Nephron (organoid): Measurements from ENCODE around the gene FAM131A.

Experiments
- H3K27ac Mint-ChIP-seq, 3 experiments: 2 replicates each; pipeline ENCODE4 v1.8.0; 2020; ENCODE audit warnings: mixed read lengths in 3 of 3, mild to moderate bottlenecking in 2 of 3, moderate library complexity in 1 of 3
- H3K27me3 Mint-ChIP-seq: 2 replicates; pipeline ENCODE4 v1.8.0; 2021; ENCODE audit warnings: low read depth, mild to moderate bottlenecking, moderate library complexity, mixed read lengths
- H3K36me3 Mint-ChIP-seq: 2 replicates; pipeline ENCODE4 v1.8.0; 2020; ENCODE audit warnings: low read depth, mixed read lengths
- H3K4me1 Mint-ChIP-seq: 2 replicates; pipeline ENCODE4 v1.8.0; 2020; ENCODE audit warnings: mixed read lengths
- H3K4me3 Mint-ChIP-seq, 3 experiments: 2 replicates each; pipeline ENCODE4 v1.8.0; 2020; ENCODE audit warnings: mild to moderate bottlenecking in 3 of 3, mixed read lengths in 3 of 3, moderate library complexity in 2 of 3
- H3K9me3 Mint-ChIP-seq: 2 replicates; pipeline ENCODE4 v1.8.0; 2020; ENCODE audit warnings: mixed read lengths
- TF ChIP-seq, protein P1 (sequence below), 3 experiments: fragments of 200-600 bp; sonication (generic); IDR thresholded peaks; one replicate each; pipeline ENCODE4 v1.5.0; 2021; ENCODE audit warnings: antibody characterized with exemption in 3 of 3; ENCODE audit not compliant: unreplicated experiment in 3 of 3

Gene FAM131A

DNA sequence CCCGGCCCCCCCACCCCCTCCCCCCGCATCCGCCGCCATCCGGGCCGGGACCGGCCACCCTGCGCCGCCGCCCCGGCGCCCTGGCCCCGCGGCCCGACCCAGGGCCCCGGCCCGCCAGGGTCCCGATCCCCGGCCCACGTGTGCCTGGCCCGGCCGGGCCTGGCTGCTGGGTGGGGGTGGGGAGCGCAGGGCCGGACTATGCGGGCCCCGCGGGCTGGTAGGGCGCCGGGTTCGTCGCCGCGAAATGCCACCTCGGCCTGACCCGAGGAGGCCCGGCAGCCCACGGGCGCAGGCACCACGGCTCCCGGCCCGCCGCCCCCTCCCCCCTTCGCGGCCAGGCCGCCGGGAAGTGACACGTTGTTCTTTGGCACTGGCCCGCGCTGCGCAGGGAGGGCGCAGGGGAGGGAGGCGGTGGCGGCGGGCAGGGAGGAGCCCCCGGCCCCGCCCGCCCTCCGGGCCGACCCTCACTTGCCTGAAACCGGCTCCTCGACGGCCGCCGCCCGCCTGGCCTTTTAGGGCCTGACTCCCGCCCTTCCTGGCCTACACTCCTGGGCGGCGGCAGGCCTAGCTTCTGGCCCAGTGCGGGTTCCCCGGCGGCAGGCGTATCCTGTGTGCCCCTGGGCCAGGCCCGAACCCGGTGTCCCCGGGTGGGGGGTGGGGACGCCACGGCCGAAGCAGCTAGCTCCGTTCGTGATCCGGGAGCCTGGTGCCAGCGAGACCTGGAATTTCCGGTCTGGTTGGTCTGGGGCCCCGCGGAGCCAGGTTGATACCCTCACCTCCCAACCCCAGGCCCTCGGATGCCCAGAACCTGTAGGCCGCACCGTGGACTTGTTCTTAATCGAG is 22.5 kb upstream of the FAM131A start:
- TF ChIP-seq, protein P1, sequence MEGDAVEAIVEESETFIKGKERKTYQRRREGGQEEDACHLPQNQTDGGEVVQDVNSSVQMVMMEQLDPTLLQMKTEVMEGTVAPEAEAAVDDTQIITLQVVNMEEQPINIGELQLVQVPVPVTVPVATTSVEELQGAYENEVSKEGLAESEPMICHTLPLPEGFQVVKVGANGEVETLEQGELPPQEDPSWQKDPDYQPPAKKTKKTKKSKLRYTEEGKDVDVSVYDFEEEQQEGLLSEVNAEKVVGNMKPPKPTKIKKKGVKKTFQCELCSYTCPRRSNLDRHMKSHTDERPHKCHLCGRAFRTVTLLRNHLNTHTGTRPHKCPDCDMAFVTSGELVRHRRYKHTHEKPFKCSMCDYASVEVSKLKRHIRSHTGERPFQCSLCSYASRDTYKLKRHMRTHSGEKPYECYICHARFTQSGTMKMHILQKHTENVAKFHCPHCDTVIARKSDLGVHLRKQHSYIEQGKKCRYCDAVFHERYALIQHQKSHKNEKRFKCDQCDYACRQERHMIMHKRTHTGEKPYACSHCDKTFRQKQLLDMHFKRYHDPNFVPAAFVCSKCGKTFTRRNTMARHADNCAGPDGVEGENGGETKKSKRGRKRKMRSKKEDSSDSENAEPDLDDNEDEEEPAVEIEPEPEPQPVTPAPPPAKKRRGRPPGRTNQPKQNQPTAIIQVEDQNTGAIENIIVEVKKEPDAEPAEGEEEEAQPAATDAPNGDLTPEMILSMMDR (IDR thresholded peaks at IDR 0.05; ENCODE audit: unreplicated experiment in 3 of 3), result no peak
- H3K27ac Mint-ChIP-seq, result peak overlapping the region; percentile 75 to 95 (median 90)
- H3K9me3 Mint-ChIP-seq, result no peaks in the 10 kb centered on the region
- no peaks in the 10 kb centered on the region for H3K27me3 Mint-ChIP-seq
- H3K4me1 Mint-ChIP-seq, result peaks cover 27% of the 10 kb centered on the region
- H3K4me3 Mint-ChIP-seq, result peak overlapping the region; percentile 89 to 93 (median 90)
- peaks cover 26% of the 10 kb centered on the region for H3K36me3 Mint-ChIP-seq

DNA sequence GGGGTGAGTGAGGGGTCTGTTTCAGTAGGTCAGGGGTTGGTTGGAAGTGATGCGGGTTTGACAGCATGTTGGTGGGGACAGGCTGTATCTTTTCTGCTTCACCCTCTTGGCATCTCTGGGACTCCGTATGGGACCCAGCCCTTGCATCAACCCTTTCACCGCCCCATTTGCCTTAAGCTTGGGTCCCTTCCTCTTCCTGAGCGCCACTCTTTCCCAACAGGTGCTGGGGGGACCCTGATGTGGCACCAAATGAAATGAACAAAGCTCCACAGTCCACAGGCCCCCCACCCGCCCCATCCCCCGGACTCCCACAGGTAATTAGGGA is 21.9 kb upstream of the FAM131A start:
- H3K4me1 Mint-ChIP-seq, result peaks cover 27% of the 10 kb centered on the region
- H3K27ac Mint-ChIP-seq, result peak overlapping the region; percentile 75 to 95 (median 90)
- peaks cover 26% of the 10 kb centered on the region for H3K36me3 Mint-ChIP-seq
- H3K27me3 Mint-ChIP-seq, result no peaks in the 10 kb centered on the region
- H3K4me3 Mint-ChIP-seq, result peak overlapping the region; percentile 87 to 90 (median 89)
- no peaks in the 10 kb centered on the region for H3K9me3 Mint-ChIP-seq
- TF ChIP-seq, protein P1 (IDR thresholded peaks at IDR 0.05; ENCODE audit: unreplicated experiment in 3 of 3), result no peak

DNA sequence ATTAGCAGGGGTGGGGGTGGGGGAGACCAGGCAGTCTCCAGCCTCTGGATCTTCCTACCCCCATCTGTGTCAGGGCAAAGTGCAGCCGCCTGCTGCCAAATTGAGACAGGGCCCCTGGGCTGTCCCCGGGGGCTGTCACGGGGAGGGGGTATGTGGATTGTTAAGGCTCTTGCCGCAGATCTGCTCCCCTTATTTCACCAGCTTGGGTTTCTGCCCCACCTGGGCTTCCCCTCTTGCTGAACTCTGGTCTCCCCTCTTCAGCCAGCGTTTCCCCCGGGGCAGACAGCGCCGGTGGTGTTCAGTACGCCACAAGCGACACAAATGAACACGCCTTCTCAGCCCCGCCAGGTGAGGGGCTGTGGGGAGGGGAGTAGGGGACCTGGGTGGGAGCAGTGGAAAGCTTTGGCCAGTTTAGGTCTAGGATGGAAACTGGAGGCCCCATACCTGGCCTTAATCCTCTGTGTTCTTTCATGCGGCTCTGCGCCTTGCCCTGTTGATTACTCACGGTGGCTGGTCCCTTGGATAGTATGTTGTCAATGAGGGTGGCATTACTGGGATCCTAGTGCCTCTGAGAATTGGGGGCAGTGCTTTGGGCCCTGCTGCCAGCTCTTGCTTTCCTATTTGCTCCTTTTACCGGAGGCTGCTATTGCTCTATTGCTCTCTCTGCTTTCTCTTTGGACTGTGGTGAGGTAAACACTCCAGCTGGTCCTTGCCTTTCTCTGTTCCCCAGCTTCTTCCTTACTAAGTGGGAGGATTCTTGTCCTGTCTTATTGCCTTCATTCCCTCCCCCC is 21.3 kb upstream of the FAM131A start:
- Mint-ChIP-seq H3K27ac (peak overlapping the region; percentile 75 to 95 (median 90)), H3K4me3 (peak overlapping the region; percentile 87 to 90 (median 89)), H3K27me3 (no peaks in the 10 kb centered on the region), H3K4me1 (peaks cover 27% of the 10 kb centered on the region), H3K9me3 (no peaks in the 10 kb centered on the region), H3K36me3 (peaks cover 31% of the 10 kb centered on the region)
- TF ChIP-seq, protein P1 (IDR thresholded peaks at IDR 0.05; ENCODE audit: unreplicated experiment in 3 of 3), result no peak

DNA sequence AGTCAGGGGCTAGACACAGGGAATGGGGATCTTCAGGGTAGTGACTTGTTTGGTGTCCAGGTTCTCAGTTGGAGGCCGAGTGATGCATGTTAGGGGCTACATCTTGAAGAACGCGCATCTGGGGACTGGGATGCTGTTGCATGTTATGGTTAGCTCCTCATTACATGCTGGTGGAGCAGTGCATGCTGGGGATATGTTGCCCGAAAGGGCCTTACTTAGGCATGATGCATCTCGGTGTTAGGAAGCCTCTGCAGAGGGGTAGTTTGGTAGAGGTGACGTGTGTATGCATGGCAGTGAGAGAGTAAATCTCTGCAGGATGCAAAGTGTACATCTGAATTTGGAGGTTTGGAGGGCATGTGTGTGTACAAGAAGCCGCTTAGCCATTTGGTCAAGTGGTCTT is 20.6 kb upstream of the FAM131A start:
- H3K4me1 Mint-ChIP-seq, result peaks cover 27% of the 10 kb centered on the region
- H3K36me3 Mint-ChIP-seq, result peaks cover 39% of the 10 kb centered on the region
- TF ChIP-seq, protein P1 (IDR thresholded peaks at IDR 0.05; ENCODE audit: unreplicated experiment in 3 of 3), result no peak
- peak overlapping the region; percentile 87 to 90 (median 89) for H3K4me3 Mint-ChIP-seq
- H3K9me3 Mint-ChIP-seq, result no peaks in the 10 kb centered on the region
- H3K27me3 Mint-ChIP-seq, result no peaks in the 10 kb centered on the region
- H3K27ac Mint-ChIP-seq, result peak overlapping the region; percentile 75 to 95 (median 90)

DNA sequence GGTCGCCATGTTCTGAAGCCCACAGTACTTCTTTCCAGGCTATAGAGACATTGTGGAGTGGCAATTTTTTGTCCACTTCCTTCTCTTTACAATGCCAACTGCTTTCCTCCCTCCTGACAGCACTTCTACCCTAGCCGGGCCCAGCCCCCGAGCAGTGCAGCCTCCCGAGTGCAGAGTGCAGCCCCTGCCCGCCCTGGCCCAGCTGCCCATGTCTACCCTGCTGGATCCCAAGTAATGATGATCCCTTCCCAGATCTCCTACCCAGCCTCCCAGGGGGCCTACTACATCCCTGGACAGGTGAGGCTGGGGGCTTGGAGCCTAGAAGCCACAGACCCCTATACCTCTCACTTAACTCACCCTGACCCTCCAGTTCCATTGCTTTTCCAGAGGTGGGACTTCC is 20.2 kb upstream of the FAM131A start:
- H3K27ac Mint-ChIP-seq, result peak overlapping the region; percentile 48 to 95 (median 90)
- H3K9me3 Mint-ChIP-seq, result no peaks in the 10 kb centered on the region
- H3K27me3 Mint-ChIP-seq, result no peaks in the 10 kb centered on the region
- peaks cover 42% of the 10 kb centered on the region for H3K36me3 Mint-ChIP-seq
- TF ChIP-seq, protein P1 (IDR thresholded peaks at IDR 0.05; ENCODE audit: unreplicated experiment in 3 of 3), result no peak
- H3K4me1 Mint-ChIP-seq, result peaks cover 27% of the 10 kb centered on the region
- peak overlapping the region; percentile 87 to 90 (median 89) for H3K4me3 Mint-ChIP-seq
